Panc1 (cell line): Measurements from ENCODE around the gene ASGR2.

Experiments used
- CTCF ChIP-seq: fragments of 450-650 bp; IDR thresholded peaks from 2 replicates; pipeline ENCODE4 v1.5.1; 2017; ENCODE audit warnings: mild to moderate bottlenecking
- POLR2AphosphoS5 ChIP-seq: IDR thresholded peaks from 2 replicates; pipeline ENCODE4 v1.6.1; 2012; ENCODE audit warnings: mild to moderate bottlenecking, low read depth, low read length, moderate library complexity

GRCh38 chr17:7081341-7082062 lies 33.1 kb downstream of the ASGR2 start:
- TF ChIP-seq POLR2AphosphoS5 (no peak), CTCF (no peak)
